HK-2 (cell line): ENCODE results near the gene OSTC.

Experiments
- DNase-seq: peaks from one replicate; pipeline ENCODE4 v3.0.0-alpha.2; 2018; ENCODE audit not compliant: unreplicated experiment

OSTC gene

DNA sequence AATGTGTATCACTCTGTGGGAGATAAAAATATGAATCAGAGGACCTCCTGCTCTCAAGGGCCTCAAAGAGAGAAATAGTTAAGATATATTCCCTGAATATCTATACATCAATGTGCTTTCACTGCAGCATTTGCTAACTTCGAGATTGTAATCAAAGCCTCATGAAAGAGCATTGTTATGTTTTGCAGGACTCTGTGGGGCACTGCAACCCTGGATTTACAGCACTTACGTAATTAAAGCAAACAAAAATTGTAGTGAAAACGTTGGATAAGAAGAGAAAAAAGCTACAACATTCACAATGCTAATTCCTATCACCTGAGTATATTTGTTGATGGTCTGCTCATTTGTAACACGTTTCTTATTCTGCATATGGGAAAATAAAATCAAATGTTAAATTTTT, 64.5 kb downstream of the OSTC start:
- no peak for DNase-seq

DNA sequence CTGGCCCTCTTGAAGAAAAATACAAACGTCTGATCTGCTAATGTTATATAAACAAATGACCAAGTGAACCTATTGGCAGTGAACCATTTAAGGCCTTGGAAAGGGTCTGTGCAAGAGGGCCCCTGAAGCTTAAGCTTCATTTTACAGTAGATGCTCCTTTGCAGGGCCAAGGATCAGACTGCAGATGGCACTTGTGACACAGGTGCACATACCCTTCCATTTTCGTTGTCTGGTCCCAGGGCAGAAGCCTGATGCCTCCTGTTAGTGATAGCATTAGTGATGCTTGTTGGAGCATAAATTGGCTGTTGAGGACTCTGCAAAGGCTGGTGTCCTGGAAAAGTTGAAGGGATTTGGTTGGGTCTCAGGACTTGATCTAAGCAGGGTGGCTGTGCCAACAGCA, 65.9 kb downstream of the OSTC start:
- no peak for DNase-seq

- DNase-seq, result no peak
These were observed 67.0 kb downstream of the OSTC start for GRCh38 chr4:108717386-108717785.
